DOHH2 (cell line): ENCODE data around the gene DHRS13.
"Not testable (repeated sequence)": the region's sequence is repeated elsewhere in the genome, so short reads cannot be mapped to it uniquely, and the experiment has no call there.

Experiments used
- H3F3A ChIP-seq: fragments of 200-600 bp; sonication (generic), shearing (Covaris generic); 2 replicates; pipeline ENCODE4 v1.6.0; 2016; ENCODE audit warnings: antibody characterized with exemption, mild to moderate bottlenecking; ENCODE audit not compliant: control insufficient read depth, insufficient read depth
- H3K27ac ChIP-seq: fragments of 200-600 bp; sonication (generic); 2 replicates; pipeline ENCODE4 v1.5.1; 2014; ENCODE audit warnings: low read depth, mild to moderate bottlenecking, low read length, moderate library complexity
- H3K27me3 ChIP-seq: fragments of 200-600 bp; sonication (generic); 2 replicates; pipeline ENCODE4 v1.6.1; 2014; ENCODE audit warnings: mild to moderate bottlenecking, low read length, mixed read lengths; ENCODE audit not compliant: control insufficient read depth
- H3K36me3 ChIP-seq: fragments of 200-600 bp; sonication (generic); 2 replicates; pipeline ENCODE4 v1.6.1; 2014; ENCODE audit warnings: mild to moderate bottlenecking, low read length, moderate library complexity, mixed read lengths; ENCODE audit not compliant: control insufficient read depth
- H3K4me1 ChIP-seq: fragments of 200-600 bp; sonication (generic); 2 replicates; pipeline ENCODE4 v1.6.1; 2014; ENCODE audit warnings: mild to moderate bottlenecking, low read length, mixed read lengths; ENCODE audit not compliant: control insufficient read depth
- H3K4me2 ChIP-seq: fragments of 200-600 bp; sonication (generic); 2 replicates; pipeline ENCODE4 v1.6.0; 2014; ENCODE audit warnings: mild to moderate bottlenecking, low read length, moderate library complexity
- H3K4me3 ChIP-seq: fragments of 200-600 bp; sonication (generic); 2 replicates; pipeline ENCODE4 v1.5.1; 2014; ENCODE audit warnings: mild to moderate bottlenecking, low read length, mixed read lengths
- H3K79me2 ChIP-seq: fragments of 200-600 bp; sonication (generic); 2 replicates; pipeline ENCODE4 v1.6.1; 2014; ENCODE audit warnings: mild to moderate bottlenecking, low read length, mixed read lengths; ENCODE audit not compliant: control insufficient read depth
- H3K9me2 ChIP-seq: fragments of 200-600 bp; sonication (generic); replicated peaks from 2 replicates; pipeline ENCODE4 v1.6.1; 2014; ENCODE audit warnings: mild to moderate bottlenecking, low read length, mixed read lengths; ENCODE audit not compliant: control insufficient read depth
- H3K9me3 ChIP-seq: fragments of 200-600 bp; sonication (generic); 2 replicates; pipeline ENCODE4 v1.6.1; 2014; ENCODE audit warnings: antibody characterized with exemption, low read length, mixed read lengths; ENCODE audit not compliant: control insufficient read depth, insufficient read depth
- H4K20me1 ChIP-seq: fragments of 200-600 bp; sonication (generic); 2 replicates; pipeline ENCODE4 v1.6.0; 2014; ENCODE audit warnings: low read depth, mild to moderate bottlenecking, antibody characterized with exemption, low read length, moderate library complexity; ENCODE audit not compliant: control insufficient read depth, insufficient read depth
- EZH2phosphoT487 ChIP-seq: fragments of 200-600 bp; sonication (generic); IDR thresholded peaks from 2 replicates; pipeline ENCODE4 v1.6.1; 2017; ENCODE audit warnings: borderline replicate concordance, mild to moderate bottlenecking, antibody characterized with exemption, low read length, moderate library complexity, mixed read lengths
- TF ChIP-seq, protein P1 (sequence below): fragments of 200-600 bp; sonication (generic); IDR thresholded peaks from one replicate; pipeline ENCODE4 v1.5.1; 2014; ENCODE audit warnings: antibody characterized with exemption, mild to moderate bottlenecking, low read depth, low read length; ENCODE audit not compliant: poor library complexity, severe bottlenecking

DHRS13 gene

DNA sequence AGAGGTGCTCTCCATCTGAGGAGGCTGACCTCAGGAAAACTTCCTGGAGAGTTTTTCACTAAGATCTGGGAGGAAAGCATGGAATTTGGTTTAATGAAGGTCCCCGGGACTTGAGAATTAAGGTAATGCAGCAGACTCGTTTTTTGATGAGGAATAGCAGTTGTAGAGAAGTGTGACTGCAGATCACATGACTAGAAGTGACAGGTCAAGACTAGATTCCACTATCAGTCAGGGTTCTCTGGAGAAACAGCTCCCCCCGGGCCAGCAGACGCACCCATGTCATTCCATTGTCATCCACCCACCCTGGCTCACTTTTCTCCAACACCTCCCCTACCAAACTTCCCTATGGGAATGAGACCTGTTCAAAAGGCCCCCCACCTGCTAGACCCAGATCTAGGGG, 1.9 kb upstream of the DHRS13 start:
- H3K27ac ChIP-seq, result no peak overlapping the region
- peaks cover 19% of the 10 kb centered on the region for H3K79me2 ChIP-seq
- peaks cover 19% of the 10 kb centered on the region for H3K4me1 ChIP-seq
- no peak overlapping the region for H3K4me2 ChIP-seq
- H3F3A ChIP-seq, result peaks cover 15% of the 10 kb centered on the region
- TF ChIP-seq, protein P1, sequence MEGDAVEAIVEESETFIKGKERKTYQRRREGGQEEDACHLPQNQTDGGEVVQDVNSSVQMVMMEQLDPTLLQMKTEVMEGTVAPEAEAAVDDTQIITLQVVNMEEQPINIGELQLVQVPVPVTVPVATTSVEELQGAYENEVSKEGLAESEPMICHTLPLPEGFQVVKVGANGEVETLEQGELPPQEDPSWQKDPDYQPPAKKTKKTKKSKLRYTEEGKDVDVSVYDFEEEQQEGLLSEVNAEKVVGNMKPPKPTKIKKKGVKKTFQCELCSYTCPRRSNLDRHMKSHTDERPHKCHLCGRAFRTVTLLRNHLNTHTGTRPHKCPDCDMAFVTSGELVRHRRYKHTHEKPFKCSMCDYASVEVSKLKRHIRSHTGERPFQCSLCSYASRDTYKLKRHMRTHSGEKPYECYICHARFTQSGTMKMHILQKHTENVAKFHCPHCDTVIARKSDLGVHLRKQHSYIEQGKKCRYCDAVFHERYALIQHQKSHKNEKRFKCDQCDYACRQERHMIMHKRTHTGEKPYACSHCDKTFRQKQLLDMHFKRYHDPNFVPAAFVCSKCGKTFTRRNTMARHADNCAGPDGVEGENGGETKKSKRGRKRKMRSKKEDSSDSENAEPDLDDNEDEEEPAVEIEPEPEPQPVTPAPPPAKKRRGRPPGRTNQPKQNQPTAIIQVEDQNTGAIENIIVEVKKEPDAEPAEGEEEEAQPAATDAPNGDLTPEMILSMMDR, result no peak
- no peak for TF ChIP-seq EZH2phosphoT487
- no peaks in the 10 kb centered on the region for H3K27me3 ChIP-seq
- no peaks in the 10 kb centered on the region for H3K9me2 ChIP-seq
- no peaks in the 10 kb centered on the region for H3K9me3 ChIP-seq
- no peaks in the 10 kb centered on the region for H4K20me1 ChIP-seq
- H3K4me3 ChIP-seq, result no peak overlapping the region
- peaks cover 46% of the 10 kb centered on the region for H3K36me3 ChIP-seq

DNA sequence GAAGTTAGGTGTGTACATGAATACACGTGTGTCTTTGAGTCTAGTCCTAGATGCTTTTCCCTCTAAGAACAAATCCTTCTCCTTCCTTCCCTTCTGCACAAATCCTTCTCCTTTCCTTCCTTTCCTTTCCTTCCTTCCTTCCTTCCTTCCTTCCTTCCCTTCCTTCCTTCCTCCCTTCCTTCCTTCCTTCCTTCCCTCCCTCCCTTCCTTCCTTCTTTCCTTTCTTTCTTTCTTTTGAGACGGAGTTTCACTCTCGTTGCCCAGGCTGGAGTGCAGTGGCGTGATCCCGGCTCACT, 615 bp upstream of the DHRS13 start:
- Histone ChIP-seq H3K4me2 (peak overlapping the region; percentile 59), H3K79me2 (peaks cover 19% of the 10 kb centered on the region), H3F3A (peaks cover 21% of the 10 kb centered on the region), H3K4me1 (peaks cover 19% of the 10 kb centered on the region), H3K4me3 (peak overlapping the region; percentile 58), H3K36me3 (peaks cover 44% of the 10 kb centered on the region)
- H3K9me2 ChIP-seq, H3K9me3 ChIP-seq, H3K27ac ChIP-seq, H3K27me3 ChIP-seq, H4K20me1 ChIP-seq: not testable (repeated sequence)

GRCh38 chr17:28901866-28902818, 737 bp downstream of the DHRS13 start:
- Histone ChIP-seq H3K4me3 (peak overlapping the region; percentile 78), H3K4me2 (peak overlapping the region; percentile 69), H3K79me2 (peaks cover 19% of the 10 kb centered on the region), H3K36me3 (peaks cover 39% of the 10 kb centered on the region), H3K4me1 (peaks cover 28% of the 10 kb centered on the region), H3K27ac (peak overlapping the region; percentile 59), H3K27me3 (no peaks in the 10 kb centered on the region), H3K9me3 (no peaks in the 10 kb centered on the region), H4K20me1 (no peaks in the 10 kb centered on the region), H3F3A (peaks cover 27% of the 10 kb centered on the region), H3K9me2 (no peaks in the 10 kb centered on the region)
- TF ChIP-seq, protein P1, result no peak
- no peak for TF ChIP-seq EZH2phosphoT487

DNA sequence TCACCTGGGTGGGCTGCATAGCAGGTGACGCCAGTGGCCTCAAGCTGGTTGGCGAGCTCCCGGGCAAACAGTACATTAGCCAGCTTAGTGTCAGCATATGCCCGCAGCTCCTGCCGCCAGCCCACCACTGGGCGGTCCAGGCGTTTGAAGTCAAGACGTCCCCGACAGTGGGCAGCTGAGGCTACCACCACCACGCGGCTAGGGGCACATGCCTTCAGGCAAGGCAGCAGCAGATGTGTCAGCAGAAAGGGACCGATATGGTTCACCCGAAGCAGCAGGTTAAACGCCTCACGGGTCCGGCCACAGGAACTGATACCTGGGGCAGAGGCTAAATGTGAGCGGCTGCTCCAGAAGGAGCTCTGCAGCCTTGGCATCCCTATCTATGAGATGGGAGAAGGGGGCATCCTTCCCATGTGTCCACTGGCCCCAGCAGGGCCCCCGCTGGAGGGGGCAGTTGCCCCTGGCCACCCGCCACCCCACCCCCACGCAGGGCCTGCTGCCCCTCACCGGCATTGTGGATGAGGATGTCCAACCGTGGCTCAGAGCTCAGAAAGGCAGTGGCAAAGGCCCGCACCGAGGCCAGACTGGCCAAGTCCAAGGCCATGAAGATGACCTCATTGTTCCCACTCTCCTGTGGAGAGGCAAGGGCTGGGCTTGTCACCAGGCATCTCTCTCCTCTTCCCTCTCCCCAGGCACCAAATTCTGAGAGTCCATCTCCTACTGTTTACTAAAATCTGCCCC, 1.7 kb downstream of the DHRS13 start:
- H3F3A ChIP-seq, result peaks cover 27% of the 10 kb centered on the region
- H3K79me2 ChIP-seq, result peaks cover 29% of the 10 kb centered on the region
- TF ChIP-seq, protein P1, result no peak
- TF ChIP-seq EZH2phosphoT487, result no peak
- no peaks in the 10 kb centered on the region for H3K27me3 ChIP-seq
- H3K4me3 ChIP-seq, result peak overlapping the region; percentile 78
- no peaks in the 10 kb centered on the region for H3K9me2 ChIP-seq
- peaks cover 32% of the 10 kb centered on the region for H3K4me1 ChIP-seq
- H3K27ac ChIP-seq, result no peak overlapping the region
- H4K20me1 ChIP-seq, result no peaks in the 10 kb centered on the region
- peaks cover 30% of the 10 kb centered on the region for H3K36me3 ChIP-seq
- H3K4me2 ChIP-seq, result peak overlapping the region; percentile 69
- no peaks in the 10 kb centered on the region for H3K9me3 ChIP-seq
